ENCODE measurements around the gene FMO2.
"Not testable (repeated sequence)": the region's sequence is repeated elsewhere in the genome, so short reads cannot be mapped to it uniquely, and the experiment has no call there.

Gene FMO2

GRCh38 chr1:171219346-171220080, 34.4 kb downstream of the FMO2 start:
- DNase-seq (ENCODE audit: low read depth), result no peak

DNA sequence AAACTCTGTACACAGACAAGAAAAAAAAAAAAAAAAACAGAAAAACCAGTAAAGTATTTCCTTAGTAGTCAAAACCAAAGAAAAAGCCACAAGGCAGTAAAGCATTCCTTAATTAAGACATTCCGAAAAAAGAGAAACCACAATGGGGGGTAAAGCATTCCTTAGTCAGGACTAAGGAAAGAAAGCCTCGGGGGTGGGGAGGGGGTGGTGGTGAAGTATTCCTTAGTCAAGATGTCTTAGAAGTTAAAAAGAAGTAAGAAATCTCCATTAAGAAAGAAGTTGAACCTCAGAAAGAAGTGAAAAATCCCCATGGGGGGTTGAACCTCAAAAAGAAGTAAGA, 35.0 kb downstream of the FMO2 start:
- DNase-seq (ENCODE audit: low read depth), result no peak

GRCh38 chr1:171220581-171221054, 35.5 kb downstream of the FMO2 start:
- DNase-seq (ENCODE audit: low read depth), result no peak

GRCh38 chr1:171221665-171222591, 36.8 kb downstream of the FMO2 start:
- no peak for DNase-seq (ENCODE audit: low read depth)

GRCh38 chr1:171222936-171223335, 37.8 kb downstream of the FMO2 start:
- DNase-seq (ENCODE audit: low read depth), result no peak

DNA sequence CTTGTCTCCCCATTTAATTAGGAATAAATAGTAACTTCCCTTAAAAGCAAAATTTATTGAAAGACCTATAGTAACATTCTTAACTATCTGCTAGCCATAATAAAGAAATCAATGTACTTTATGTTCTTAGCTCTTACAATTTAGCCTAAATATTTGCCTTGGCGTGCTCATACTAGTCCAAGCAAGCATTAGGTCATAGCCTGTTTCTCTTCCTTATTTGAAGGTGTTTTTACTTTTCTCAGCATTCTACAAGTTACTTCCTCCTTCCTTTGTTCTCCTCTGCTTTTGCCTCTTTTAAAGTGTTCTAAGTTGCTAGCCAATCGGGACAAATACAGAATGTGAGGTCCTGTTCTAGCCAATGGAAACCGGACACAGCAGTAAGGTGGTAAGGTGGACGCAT, 39.2 kb downstream of the FMO2 start:
- not testable (repeated sequence) for DNase-seq (ENCODE audit: low read depth)

GRCh38 chr1:171226747-171227370, 41.8 kb downstream of the FMO2 start:
- DNase-seq (ENCODE audit: low read depth), result no peak

- no peak for DNase-seq (ENCODE audit: low read depth)
These were observed 46.2 kb downstream of the FMO2 start for GRCh38 chr1:171231326-171231725.

- DNase-seq (ENCODE audit: low read depth), result no peak
These were observed 48.1 kb downstream of the FMO2 start for GRCh38 chr1:171233183-171233582.

DNA sequence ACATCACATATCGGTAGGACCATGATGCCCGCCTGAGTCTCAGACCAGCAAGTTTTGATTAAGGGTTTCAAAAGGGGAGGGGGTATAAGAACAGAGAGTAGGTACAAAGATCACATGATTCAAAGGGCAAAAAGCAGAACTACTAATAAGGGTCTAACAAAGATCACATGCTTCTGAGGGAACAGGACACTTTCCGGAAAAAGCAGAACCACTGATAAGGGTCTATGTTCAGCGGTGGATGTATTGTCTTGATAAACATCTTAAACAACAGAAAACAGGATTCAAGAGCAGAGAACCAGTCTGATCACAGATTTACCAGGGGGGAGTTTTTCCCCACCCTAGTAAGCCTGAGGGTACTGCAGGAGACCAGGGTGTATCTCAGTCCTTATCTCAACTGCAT, 51.1 kb downstream of the FMO2 start:
- DNase-seq (ENCODE audit: low read depth), result not testable (repeated sequence)

- DNase-seq (ENCODE audit: low read depth), result no peak
These were observed 58.8 kb downstream of the FMO2 start for GRCh38 chr1:171243878-171244277.

DNA sequence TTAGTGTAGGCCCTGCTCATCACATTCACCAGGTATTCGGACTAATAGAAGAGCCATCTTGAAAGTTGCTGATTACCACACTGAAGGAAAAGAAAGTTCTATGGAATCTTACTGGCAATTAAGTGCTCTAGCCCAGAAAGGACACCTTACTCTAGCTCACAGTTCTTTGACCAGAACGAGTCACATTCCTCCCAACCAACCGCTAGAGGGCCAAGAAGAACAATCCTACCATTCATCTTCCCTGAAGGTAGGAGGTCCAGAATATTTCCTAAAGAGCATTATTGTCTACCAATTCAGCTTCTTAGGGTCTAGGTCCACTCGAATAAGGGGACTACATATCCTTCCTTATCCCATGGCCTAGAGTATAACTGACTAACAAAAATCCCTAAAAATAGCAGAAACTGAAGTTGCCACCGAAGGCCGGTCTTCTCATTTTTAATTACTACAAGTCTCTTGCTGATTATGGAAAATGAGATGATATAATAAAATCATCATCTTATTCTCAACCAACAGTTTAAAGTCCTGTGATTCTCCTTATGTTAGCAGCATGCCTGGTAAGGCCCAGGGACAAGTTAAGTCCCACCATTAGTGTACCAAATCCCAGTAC, 60.5 kb downstream of the FMO2 start:
- DNase-seq (ENCODE audit: low read depth), result no peak

DNA sequence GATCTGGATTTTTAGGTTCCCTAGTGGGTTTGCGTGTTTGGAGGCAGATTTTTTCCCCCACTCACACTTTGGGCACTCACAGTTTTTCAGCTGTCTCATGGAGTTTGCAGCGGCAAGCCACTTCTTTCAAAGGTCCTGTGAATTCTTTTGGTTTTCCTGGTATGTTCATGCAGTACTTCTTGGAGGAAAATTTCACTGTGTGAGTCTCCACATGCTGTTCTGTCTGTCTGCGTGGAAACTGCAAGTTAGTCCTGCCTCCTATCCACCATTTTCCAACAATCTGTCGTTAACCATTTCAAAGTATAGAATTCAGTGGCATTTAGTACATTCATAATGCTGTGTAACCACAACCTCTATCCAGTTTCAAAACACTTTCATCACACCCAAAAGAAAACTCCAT, 62.4 kb downstream of the FMO2 start:
- no peak for DNase-seq (ENCODE audit: low read depth)

GRCh38 chr1:171248302-171248701, 63.2 kb downstream of the FMO2 start, which contains the start of gene FMO1:
Gene FMO1, plus strand, starts transcription at chr1:171248494. Its CDS starts 9,594 bp downstream, at chr1:171258088.
- no peak for DNase-seq (ENCODE audit: low read depth)

DNA sequence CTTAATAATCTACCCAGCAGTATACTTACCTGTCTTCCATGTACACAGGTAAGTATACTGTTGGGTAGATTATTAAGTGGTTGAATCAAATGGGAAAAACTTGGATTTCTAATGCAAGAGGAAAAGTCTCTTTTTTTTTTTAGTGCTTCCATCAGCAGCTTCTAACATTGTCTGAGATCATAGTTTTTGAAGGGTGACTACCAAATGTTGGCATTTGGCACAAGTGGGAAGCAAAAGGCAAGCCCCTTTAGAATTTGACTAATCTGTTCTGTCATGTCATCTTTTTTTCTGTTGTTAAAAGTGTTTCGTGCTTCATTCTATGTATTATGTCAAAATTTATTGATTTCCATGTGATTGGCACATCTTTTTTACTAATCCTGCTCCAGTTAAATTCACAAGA, 63.7 kb downstream of the FMO2 start:
- no peak for DNase-seq (ENCODE audit: low read depth)

DNA sequence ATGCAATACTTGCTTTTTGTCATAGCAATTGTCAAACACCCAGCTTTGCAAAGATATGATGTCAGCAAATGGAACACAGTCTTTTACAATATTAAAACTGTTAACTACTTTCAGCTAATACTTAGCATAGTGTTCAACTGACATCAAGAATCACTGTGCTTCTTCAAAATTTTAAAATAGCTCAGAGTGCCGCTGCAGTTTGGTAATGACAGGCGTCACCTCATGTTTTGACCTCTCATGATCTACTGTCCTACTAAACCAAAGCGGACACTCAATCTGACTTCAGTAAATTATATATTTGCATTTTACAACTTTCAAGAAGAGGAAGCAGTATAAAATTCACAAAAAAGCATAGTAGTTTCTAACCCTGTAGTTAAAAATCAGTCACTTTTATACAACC, 65.2 kb downstream of the FMO2 start:
- DNase-seq (ENCODE audit: low read depth), result no peak

DNA sequence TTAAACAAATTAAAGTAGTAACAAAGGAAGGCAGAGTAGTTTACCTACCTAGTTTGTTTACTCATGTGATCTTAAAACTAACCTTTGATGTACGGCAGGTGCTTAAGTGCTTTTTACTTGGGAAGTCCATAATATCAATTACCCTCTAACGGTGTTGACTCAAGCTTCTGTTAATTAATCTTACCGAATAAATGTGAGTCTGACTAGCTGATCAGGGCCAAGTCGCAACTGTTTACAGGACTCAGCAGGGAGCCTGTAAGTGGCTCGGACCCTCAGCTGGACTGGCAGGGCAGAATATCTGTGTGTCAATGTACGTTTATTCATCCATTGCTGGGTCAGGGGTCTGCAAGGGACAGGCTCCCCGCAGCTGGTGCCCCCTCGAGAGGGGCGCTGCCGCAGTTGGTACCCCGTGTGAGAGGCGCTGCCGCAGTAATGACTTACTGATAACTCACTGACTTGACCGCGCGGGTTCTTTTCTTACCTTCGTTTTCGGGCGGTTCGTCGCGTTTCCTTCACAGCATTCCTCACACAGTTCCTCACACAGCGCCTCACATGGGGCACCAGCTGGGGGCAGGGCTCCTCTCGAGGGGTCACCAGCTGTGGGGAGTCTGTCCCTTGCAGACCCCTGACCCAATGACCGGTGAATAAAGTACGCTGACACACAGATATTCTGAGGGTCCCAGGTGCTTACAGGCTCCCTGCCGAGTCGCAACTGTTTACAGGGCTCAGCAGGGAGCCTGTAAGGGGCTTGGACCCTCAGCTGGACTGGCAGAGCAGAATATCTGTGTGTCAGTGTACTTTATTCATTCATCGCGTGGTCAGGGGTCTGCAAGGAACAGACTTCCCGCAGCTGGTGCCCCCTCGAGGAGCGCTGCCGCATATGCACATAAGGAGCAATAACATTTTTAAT, 66.2 kb downstream of the FMO2 start:
- DNase-seq (ENCODE audit: low read depth), result peak; percentile 2

- no peak for DNase-seq (ENCODE audit: low read depth)
These were observed 66.8 kb downstream of the FMO2 start for GRCh38 chr1:171251952-171252300.

GRCh38 chr1:171252482-171252881, 67.4 kb downstream of the FMO2 start:
- DNase-seq (ENCODE audit: low read depth), result no peak

DNA sequence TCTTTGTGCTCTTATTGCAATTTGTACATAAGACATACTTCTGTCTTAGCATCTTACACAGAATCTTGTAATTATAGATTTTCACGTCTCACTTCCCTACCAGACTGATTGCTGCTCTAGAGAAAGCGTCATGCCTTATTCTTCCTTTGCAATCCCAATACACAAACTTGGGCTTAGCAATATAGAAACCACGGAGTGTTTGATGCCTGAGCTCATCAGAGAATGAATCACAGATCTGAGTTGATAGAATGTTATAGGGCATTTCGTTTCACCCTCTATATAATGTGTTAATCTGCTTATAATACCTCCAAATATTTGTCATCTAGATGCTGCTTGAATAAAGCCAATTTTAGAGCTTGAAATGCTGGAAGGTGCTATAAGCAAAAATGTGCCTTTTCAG, 69.8 kb downstream of the FMO2 start:
- no peak for DNase-seq (ENCODE audit: low read depth)

GRCh38 chr1:171256940-171257606, 72.0 kb downstream of the FMO2 start:
- DNase-seq (ENCODE audit: low read depth), result no peak
